Lung microvascular endothelial cell (primary cell): ENCODE measurements around the gene SLC35D3. TPM values are rescaled to one million over a fixed set of nuclear protein-coding genes. Genes with fewer than 3 reads are reported as not detected.
A peak's percentile ranks its signal among the peaks of the same experiment; 100 is the strongest.

Experiments
- DNase-seq, 2 donors: peaks; one replicate each; pipeline versions ENCODE4 v3.0.0 to v3.0.0-alpha.2; 2010; ENCODE audit warnings: low read depth in 2 of 2
- total RNA-seq: library from RNA; depleted of rRNA; stranded (reverse); fragments of >200 nt; gene quantifications from 2 replicates; pipeline ENCODE4 v1.2.1, GENCODE V29; 2014

Gene SLC35D3
- total RNA-seq, 1 donor from 2014 or later, result not detected

GRCh38 chr6:136964398-136964797 lies 42.3 kb downstream of the SLC35D3 start:
- no peak for DNase-seq

GRCh38 chr6:136967876-136968752 lies 46.0 kb downstream of the SLC35D3 start:
- peak; percentile 69 to 77 for DNase-seq

GRCh38 chr6:136968837-136969236 lies 46.7 kb downstream of the SLC35D3 start:
- DNase-seq, result peak in 1 of 2 donors; percentile 66

GRCh38 chr6:136969433-136969832 lies 47.3 kb downstream of the SLC35D3 start:
- peak in 1 of 2 donors; percentile 5 for DNase-seq

- DNase-seq, result no peak
Measured at GRCh38 chr6:136969930-136970329, 47.8 kb downstream of the SLC35D3 start.

- DNase-seq, result no peak
Measured at GRCh38 chr6:136971609-136972008, 49.5 kb downstream of the SLC35D3 start.

GRCh38 chr6:136973781-136974180 lies 51.7 kb downstream of the SLC35D3 start:
- peak in 1 of 2 donors; percentile 46 for DNase-seq

Other genes with a start within 250 kb of the SLC35D3 start
- 2.2 and 3.3 TPM in 2 replicates for gene MAP3K5, start 129.8 kb upstream of the SLC35D3 start, total RNA-seq
- gene PEX7, start 99.7 kb upstream of the SLC35D3 start, total RNA-seq, result 5.0 and 5.4 TPM in 2 replicates
- 0.40 and 0.44 TPM in 2 replicates for gene IL20RA, start 122.7 kb downstream of the SLC35D3 start, total RNA-seq